GM12891 (cell line): ENCODE measurements around the gene SND1.

Source experiments
- DNase-seq: peaks from one replicate; pipeline ENCODE4 v3.0.0; 2011; ENCODE audit warnings: low spot score; ENCODE audit not compliant: insufficient read length
- FAIRE-seq: peaks from 2 replicates; lab custom pipeline; 2011; peaks lifted over from hg19 to GRCh38; lab: Jason Lieb, UNC
- PAX5 ChIP-seq: IDR thresholded peaks from 2 replicates; pipeline ENCODE4 v1.6.1; 2011; ENCODE audit warnings: low read length, moderate library complexity, mild to moderate bottlenecking; ENCODE audit not compliant: insufficient read depth, severe bottlenecking
- POLR2A ChIP-seq: IDR thresholded peaks from 2 replicates; pipeline ENCODE4 v1.6.1; 2011; ENCODE audit warnings: low read depth, low read length, control low read depth
- POLR2AphosphoS5 ChIP-seq: IDR thresholded peaks from 2 replicates; pipeline ENCODE4 v1.6.1; 2011; ENCODE audit warnings: low read depth, low read length, control low read depth
- POU2F2 ChIP-seq: IDR thresholded peaks from 2 replicates; pipeline ENCODE4 v1.6.1; 2011; ENCODE audit warnings: low read depth, mild to moderate bottlenecking, control low read depth, low read length, moderate library complexity
- SPI1 ChIP-seq: IDR thresholded peaks from 2 replicates; pipeline ENCODE4 v1.6.1; 2011; ENCODE audit warnings: low read depth, low read length, control low read depth
- TAF1 ChIP-seq: IDR thresholded peaks from 2 replicates; pipeline ENCODE4 v1.6.1; 2011; ENCODE audit warnings: low read depth, low read length, control low read depth

Gene SND1

DNA sequence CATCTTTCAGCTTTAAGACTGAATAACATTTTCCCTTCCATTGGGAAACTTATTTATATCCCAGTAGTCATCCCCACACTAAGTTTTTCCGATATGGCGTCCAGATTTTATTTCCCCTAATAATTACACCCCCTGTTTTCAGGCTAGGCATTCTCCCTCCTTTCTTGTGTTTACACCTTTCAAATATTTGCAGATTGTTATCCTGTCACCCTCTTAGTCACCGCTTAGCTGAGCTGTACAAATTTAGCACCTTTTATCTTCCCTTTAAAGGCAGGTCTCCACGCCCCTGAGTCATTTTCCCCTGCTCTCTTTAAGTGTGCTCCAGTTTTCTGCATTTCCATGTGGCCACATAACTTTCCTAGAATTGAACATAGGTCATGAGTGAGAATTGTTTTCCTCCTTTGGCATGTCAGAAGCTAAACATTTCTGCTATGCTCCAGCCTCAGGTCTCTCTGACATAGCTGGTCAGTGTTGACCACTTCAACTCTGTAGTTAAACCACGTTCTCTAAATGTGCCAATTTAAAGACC lies 331.9 kb downstream of the SND1 start:
- DNase-seq (no peak), FAIRE-seq (no peak)
- no peak for TF ChIP-seq POU2F2
- TF ChIP-seq SPI1, result no peak
- TF ChIP-seq POLR2A, result no peak
- no peak for TF ChIP-seq PAX5
- TF ChIP-seq POLR2AphosphoS5, result no peak
- no peak for TF ChIP-seq TAF1

DNA sequence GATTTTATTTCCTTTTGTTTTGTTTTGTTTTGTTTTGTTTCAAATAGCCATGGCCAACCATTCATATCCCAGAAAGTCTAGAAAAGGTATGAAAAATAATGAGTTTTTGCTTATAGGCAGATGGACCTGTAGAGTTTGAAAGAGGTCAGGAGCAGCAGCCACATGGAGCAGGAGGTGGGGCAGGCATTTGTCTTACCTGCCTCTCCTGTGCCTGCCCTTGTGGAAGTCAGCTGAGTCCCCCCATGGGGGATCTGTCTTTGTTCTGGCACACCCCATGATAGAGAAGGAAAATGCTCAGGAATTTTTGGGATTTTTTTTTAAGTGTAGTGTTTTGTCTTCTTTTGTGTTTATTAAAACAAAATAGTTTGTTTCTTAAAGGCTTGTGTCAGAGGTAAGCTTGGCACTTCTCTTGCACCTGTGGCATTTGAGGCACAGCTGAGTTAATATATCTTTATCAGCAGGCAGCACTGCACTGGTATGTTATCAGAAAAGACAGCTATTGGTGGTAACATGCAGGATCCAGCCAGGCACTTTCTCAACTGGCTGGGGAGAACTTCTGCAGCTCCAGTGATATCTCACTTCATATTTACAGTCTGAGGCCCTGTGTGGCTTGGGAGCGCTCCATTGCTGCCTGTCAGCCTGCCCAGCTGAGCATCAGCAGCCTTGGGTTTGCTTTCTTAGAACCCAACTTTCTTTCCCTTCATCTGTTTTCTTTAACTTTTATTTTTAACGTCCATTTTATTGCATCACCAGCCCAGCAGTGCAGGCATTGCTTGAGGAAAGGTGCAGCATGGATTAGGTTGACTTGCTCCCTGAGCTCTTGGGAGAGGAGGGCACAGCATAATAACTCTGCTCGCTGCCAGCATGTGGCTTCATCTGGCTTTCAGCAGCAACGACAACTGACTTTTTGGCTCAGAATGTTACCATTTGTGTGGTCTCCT lies 334.9 kb downstream of the SND1 start:
- DNase-seq, result no peak
- FAIRE-seq, result no peak
- TF ChIP-seq PAX5 (no peak), POLR2A (no peak), TAF1 (no peak), POLR2AphosphoS5 (no peak), SPI1 (no peak), POU2F2 (no peak)

DNA sequence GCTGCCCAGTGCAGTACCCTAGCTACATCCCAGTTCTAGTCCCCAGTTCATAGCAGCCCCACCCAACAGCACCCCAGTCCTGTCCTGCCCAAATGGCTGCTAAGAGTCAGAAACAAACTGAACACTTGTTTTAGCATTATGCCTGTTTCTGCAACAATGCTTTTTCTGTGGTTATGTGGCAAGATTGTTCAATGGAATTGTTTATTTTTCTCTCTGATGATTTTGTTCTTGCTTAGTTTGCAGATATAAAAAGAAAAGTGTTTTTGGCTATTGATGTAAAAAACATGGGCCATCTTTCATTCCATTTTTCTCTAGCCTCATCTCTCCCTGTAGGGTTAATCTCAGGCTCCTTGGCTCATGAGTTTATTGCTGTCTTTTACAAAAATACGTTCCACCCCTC lies 336.8 kb downstream of the SND1 start:
- TF ChIP-seq SPI1 (no peak), POLR2AphosphoS5 (no peak), POLR2A (no peak), PAX5 (no peak), TAF1 (no peak)
- FAIRE-seq, result no peak
- no peak for DNase-seq

DNA sequence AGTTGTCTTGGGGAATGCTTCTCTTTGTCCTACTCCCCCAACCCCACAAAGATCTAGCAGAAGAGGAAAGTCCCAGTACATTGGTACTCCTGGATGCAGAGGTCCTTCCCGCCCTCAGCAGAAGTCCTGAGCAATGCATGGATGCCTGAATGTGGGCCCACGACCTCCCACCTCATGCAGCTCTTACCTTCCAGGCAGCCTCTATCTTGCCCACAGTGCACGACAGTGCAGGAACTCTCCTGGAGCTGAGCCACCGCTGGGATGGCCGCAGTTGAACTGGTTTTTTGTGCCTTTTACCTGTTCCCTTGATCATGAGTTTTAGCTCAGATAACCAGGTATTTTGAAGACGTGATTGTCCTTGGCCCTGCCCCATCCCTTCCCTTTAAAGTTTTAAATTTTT lies 341.3 kb downstream of the SND1 start:
- DNase-seq (no peak), FAIRE-seq (no peak)
- TF ChIP-seq SPI1 (no peak), POLR2AphosphoS5 (no peak), POLR2A (no peak), POU2F2 (no peak), TAF1 (no peak), PAX5 (no peak)

DNA sequence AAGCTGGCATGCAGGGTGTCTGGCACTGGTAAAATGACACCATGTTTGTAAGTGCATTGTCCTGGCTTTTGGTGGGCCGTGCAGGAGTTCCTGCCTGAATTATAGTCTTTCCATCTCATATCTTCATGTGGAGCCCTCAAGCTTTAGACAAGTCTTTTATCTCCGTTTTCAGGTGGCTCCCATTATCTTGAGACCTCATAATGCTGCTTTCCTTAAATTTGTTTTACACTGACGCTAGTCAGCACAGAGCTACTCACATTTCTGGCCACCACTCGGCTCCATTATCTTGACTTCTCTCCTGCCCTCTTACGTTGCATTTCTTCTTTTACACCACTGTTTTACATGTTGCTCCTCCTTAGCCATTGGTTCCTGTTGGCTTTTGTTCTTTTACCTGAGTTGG lies 342.0 kb downstream of the SND1 start:
- DNase-seq, result no peak
- FAIRE-seq, result no peak
- no peak for TF ChIP-seq TAF1
- TF ChIP-seq POU2F2, result no peak
- TF ChIP-seq POLR2AphosphoS5, result no peak
- no peak for TF ChIP-seq PAX5
- TF ChIP-seq POLR2A, result no peak
- TF ChIP-seq SPI1, result no peak

DNA sequence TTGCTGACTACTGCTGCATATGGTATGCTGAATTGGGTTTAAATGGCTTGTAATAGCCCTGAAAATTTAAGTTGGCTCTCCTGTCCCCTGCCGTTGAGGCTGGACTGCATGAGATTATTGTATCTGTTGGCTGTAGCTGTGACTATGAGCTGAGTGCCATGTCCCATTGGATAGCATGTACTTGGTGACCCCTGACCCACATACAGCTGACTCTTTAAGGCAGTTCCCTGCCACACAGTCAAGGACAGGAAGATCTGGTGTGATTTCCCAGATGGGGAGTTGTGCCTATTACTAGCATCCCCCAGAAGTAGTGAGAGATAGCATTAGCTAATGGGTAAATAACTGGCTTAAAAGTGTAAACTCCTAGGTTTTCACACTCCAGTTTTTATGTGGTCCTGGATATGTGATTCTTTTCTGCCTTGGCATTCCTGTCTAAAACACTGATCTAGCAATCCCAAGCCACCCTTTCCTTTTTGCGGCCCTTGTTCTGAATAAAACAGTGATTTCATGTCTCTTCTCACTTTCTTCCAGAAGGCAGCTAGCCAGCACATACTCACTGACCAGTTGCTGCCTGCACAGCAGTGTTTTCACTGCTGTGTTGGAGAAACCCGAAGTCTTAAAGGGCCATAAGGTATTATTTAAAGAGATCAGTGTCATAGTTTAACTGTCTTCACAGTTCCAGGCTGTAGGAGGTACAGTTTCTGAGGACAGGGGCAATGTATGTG lies 343.3 kb downstream of the SND1 start:
- TF ChIP-seq PAX5 (no peak), SPI1 (no peak), POLR2A (no peak), TAF1 (no peak), POU2F2 (no peak), POLR2AphosphoS5 (no peak)
- FAIRE-seq, result no peak
- no peak for DNase-seq

DNA sequence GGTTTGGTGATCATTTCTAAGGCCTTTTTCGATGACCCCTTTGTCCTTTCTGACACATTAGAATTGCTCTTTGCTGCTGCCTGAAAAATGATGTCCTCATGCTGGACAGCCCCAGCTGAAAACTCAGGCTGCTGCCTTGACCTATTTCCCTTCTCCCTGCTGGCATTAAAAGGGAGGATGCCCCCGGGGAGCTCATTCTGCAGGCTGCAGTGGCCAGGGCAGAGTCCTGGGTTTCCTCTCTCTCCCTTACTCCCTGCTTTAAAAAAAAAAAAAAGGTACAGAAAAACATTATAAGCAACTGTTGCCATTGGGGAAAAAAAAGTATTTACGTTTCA lies 343.9 kb downstream of the SND1 start:
- TF ChIP-seq SPI1, result no peak
- no peak for TF ChIP-seq POLR2AphosphoS5
- no peak for TF ChIP-seq TAF1
- TF ChIP-seq POU2F2, result no peak
- no peak for TF ChIP-seq POLR2A
- TF ChIP-seq PAX5, result no peak
- no peak for DNase-seq
- no peak for FAIRE-seq

DNA sequence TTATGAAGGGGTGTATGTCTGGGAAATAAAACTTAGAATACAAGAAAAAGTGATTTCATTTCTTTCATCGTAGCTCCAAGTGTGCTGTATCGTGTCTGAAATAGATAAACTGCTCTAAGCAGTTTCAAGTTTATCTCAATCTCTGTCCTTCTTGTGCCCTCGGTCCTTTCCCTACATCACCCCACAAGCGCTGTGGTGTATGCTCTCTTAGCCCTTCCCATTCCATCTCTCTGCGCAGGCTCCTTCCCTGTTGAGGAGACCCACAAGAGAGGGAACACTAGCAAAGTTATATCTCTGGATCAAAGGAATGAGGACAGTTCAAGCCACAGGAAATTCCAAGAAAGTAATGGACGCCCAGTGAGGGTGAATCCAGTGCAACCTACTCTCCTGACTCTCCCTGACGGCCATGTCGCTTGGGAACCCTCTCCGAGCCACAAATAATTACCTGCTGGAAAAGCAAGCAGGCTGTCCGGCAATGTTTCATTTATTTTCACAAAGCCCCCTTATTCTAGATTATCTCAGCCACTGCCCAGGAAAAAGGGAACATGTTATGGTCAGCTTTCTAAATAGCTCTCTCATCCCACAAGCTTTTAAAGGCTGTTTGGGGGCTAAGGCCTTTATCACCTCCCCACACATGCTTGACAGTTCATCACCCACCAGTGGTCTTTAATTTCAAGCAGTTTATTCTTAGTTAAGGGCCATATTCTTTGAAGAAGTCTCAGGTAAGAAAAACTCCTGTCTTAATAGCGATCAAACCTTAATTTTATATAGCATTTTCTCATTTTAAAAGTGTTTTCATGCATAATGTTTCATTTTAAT lies 344.5 kb downstream of the SND1 start:
- TF ChIP-seq PAX5 (no peak), SPI1 (no peak), POLR2A (no peak), POLR2AphosphoS5 (no peak), POU2F2 (no peak), TAF1 (no peak)
- no peak for FAIRE-seq
- DNase-seq, result no peak
